Activated CD8-positive, alpha-beta T cell treated with anti-CD3 and anti-CD28 coated beads for 36 hours (primary cell): ENCODE measurements around the gene EPRS1. TPM values are rescaled to one million over a fixed set of nuclear protein-coding genes. Genes with fewer than 3 reads are reported as not detected.

Source experiments
- ATAC-seq: fragments of 200-7000 bp; cut with Tn5 transposase; one replicate; pipeline ENCODE4 v1.10.0; 2021; ENCODE audit warnings: mild to moderate bottlenecking, moderate library complexity
- CTCF ChIA-PET: fragments of 350-600 bp; sonication (Branson Sonifier 250); formaldehyde crosslinking; loops from one replicate; lab custom pipeline; 2021; ENCODE audit warnings: antibody characterized with exemption; lab: Charles Lee
- POLR2A ChIA-PET: fragments of 350-600 bp; sonication (Branson Sonifier 250); formaldehyde crosslinking; loops from one replicate; lab custom pipeline; 2021; ENCODE audit warnings: antibody characterized with exemption; lab: Charles Lee
- DNase-seq: peaks from one replicate; pipeline ENCODE4 v3.0.0-alpha.2; 2020
- H3K27ac Mint-ChIP-seq: one replicate; pipeline ENCODE4 v1.8.0; 2021; ENCODE audit warnings: mild to moderate bottlenecking, mixed read lengths
- H3K27me3 Mint-ChIP-seq: one replicate; pipeline ENCODE4 v1.8.0; 2021; ENCODE audit warnings: mixed read lengths
- H3K36me3 Mint-ChIP-seq: one replicate; pipeline ENCODE4 v1.8.0; 2021; ENCODE audit warnings: low read depth, mixed read lengths
- H3K4me1 Mint-ChIP-seq: one replicate; pipeline ENCODE4 v1.8.0; 2021; ENCODE audit warnings: low read depth, mixed read lengths
- H3K4me3 Mint-ChIP-seq: one replicate; pipeline ENCODE4 v1.8.0; 2021; ENCODE audit warnings: mild to moderate bottlenecking, moderate library complexity, mixed read lengths
- H3K9me3 Mint-ChIP-seq: one replicate; pipeline ENCODE4 v1.8.0; 2021; ENCODE audit warnings: mixed read lengths
- CTCF ChIP-seq: fragments of 200-600 bp; IDR thresholded peaks from one replicate; pipeline ENCODE4 v1.8.0; 2022; ENCODE audit warnings: antibody characterized with exemption, mild to moderate bottlenecking
- intact Hi-C: fragments of 100-400 bp; cut with micrococcal nuclease; formaldehyde crosslinking; loops from one replicate; pipeline ENCODE4 v1.10.0; 2022
- total RNA-seq, 2 experiments: library from RNA; stranded (reverse); gene quantifications; one replicate each; pipeline ENCODE4 v1.2.3, GENCODE V29; 2021

The EPRS1 gene
- total RNA-seq, 2 experiments from 2014 or later, result 200 to 210 TPM

- POLR2A ChIA-PET, result interaction anchor here (0.7 kb wide), 1 partner anchor 20 kb away, joined by 3 read pairs; no protein-coding TSS in a partner anchor
- TF ChIP-seq CTCF, result no peak
- Mint-ChIP-seq H3K36me3 (peaks cover 23% of the 10 kb centered on the region), H3K4me3 (no peak overlapping the region), H3K27me3 (no peaks in the 10 kb centered on the region), H3K27ac (no peak overlapping the region), H3K4me1 (no peaks in the 10 kb centered on the region), H3K9me3 (no peaks in the 10 kb centered on the region)
- CTCF ChIA-PET, result interaction anchor here (1.3 kb wide), 2 partner anchors 20 to 22 kb away, joined by 3 to 4 read pairs; partner anchors contain the start of gene BPNT1
- intact Hi-C loops, result no loop called here
- no peak for ATAC-seq
- no peak for DNase-seq
Observed at GRCh38 chr1:220067269-220068204, 21.2 kb upstream of the EPRS1 start.

DNA sequence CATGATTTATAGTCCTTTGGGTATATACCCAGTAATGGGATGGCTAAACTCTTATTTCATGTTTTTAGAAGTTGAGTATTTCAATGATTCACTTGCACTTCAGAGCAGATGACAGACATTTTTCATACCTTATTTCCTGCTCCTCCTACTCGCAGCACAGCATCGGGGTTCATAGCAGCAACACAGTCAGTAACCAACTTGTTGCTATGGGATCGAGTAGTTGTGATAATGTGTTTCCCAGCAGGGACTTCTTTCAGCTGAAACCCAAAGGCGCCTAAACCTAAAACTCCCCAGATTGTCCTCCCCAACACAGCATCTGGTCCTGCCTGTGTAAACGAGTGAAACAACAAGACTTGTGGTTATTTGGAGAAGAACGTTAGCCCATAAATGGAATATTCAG lies 16.3 kb upstream of the EPRS1 start:
- Mint-ChIP-seq H3K4me1 (no peaks in the 10 kb centered on the region), H3K27me3 (no peaks in the 10 kb centered on the region), H3K27ac (no peak overlapping the region), H3K9me3 (no peaks in the 10 kb centered on the region), H3K4me3 (no peak overlapping the region), H3K36me3 (peaks cover 26% of the 10 kb centered on the region)
- CTCF ChIA-PET, result no interaction called here
- ATAC-seq (no peak), DNase-seq (no peak)
- POLR2A ChIA-PET, result no interaction called here
- no peak for TF ChIP-seq CTCF
- intact Hi-C loops, result no loop called here

GRCh38 chr1:220060876-220061275 lies 14.6 kb upstream of the EPRS1 start:
- no peak for ATAC-seq
- Mint-ChIP-seq H3K27ac (no peak overlapping the region), H3K36me3 (peaks cover 23% of the 10 kb centered on the region), H3K4me1 (peaks cover 6% of the 10 kb centered on the region), H3K9me3 (no peaks in the 10 kb centered on the region), H3K27me3 (no peaks in the 10 kb centered on the region), H3K4me3 (no peak overlapping the region)
- ChIA-PET POLR2A (no interaction called here), CTCF (no interaction called here)
- TF ChIP-seq CTCF, result no peak
- DNase-seq, result no peak
- intact Hi-C loops, result no loop called here

DNA sequence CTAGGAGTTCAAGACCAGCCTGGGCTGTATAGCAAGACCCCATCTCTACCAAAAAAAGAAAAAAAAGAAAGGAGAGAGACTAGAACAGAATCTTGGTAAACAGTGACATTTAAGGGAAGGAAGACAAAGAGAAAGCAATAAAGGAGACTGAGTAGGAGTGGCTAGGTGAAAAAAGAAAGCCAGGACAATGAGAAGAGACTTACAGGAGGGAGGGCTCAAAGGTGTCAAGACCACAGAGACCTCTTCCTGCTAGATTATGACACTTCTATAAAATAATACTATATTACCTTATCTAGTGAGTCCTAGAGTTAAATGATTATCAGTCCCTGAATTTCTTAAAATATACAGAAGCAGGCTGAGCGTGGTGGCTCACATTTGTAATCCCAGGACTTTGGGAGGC lies 10.1 kb upstream of the EPRS1 start:
- intact Hi-C loops, result no loop called here
- Mint-ChIP-seq H3K27me3 (no peaks in the 10 kb centered on the region), H3K36me3 (peaks cover 9% of the 10 kb centered on the region), H3K4me3 (no peak overlapping the region), H3K27ac (peak overlapping the region; percentile 76), H3K4me1 (peaks cover 7% of the 10 kb centered on the region), H3K9me3 (no peaks in the 10 kb centered on the region)
- POLR2A ChIA-PET, result no interaction called here
- DNase-seq, result no peak
- peak; percentile 82 for ATAC-seq
- CTCF ChIA-PET, result no interaction called here
- TF ChIP-seq CTCF, result no peak
